Neural cell (in vitro differentiated cells): ENCODE data around the gene MUC21. TPM values are rescaled to one million over a fixed set of nuclear protein-coding genes. Genes with fewer than 3 reads are reported as not detected.

Experiments
- H2AFZ ChIP-seq: fragments of 200-600, 300-800 bp; sonication (generic), shearing (Covaris generic); 2 replicates; pipeline ENCODE4 v1.6.0; 2014; ENCODE audit warnings: low read depth, mild to moderate bottlenecking, antibody characterized with exemption, low read length, moderate library complexity
- H3F3A ChIP-seq: fragments of 200-600 bp; shearing (Covaris generic); 2 replicates; pipeline ENCODE4 v1.6.1; 2016; ENCODE audit warnings: mild to moderate bottlenecking, moderate library complexity, mixed read lengths, antibody characterized with exemption, low read length; ENCODE audit not compliant: insufficient read depth, poor library complexity, severe bottlenecking
- H3K27ac ChIP-seq: fragments of 200-600, 300-800 bp; sonication (generic), shearing (Covaris generic); 2 replicates; pipeline ENCODE4 v1.5.1; 2014; ENCODE audit warnings: mild to moderate bottlenecking, low read length, moderate library complexity
- H3K27me3 ChIP-seq: fragments of 300-800, 200-600 bp; sonication (generic), shearing (Covaris generic); 2 replicates; pipeline ENCODE4 v1.6.0; 2014; ENCODE audit warnings: mild to moderate bottlenecking, low read depth, low read length, moderate library complexity; ENCODE audit not compliant: insufficient read depth
- H3K36me3 ChIP-seq: fragments of 300-800, 200-600 bp; sonication (generic), shearing (Covaris generic); 2 replicates; pipeline ENCODE4 v1.5.1; 2014; ENCODE audit warnings: mild to moderate bottlenecking, antibody characterized with exemption, low read length, moderate library complexity; ENCODE audit not compliant: insufficient read depth
- H3K4me2 ChIP-seq: fragments of 300-800, 200-600 bp; sonication (generic), shearing (Covaris generic); 2 replicates; pipeline ENCODE4 v1.6.0; 2014; ENCODE audit warnings: mild to moderate bottlenecking, low read length
- H3K4me3 ChIP-seq: fragments of 300-800, 200-600 bp; sonication (generic), shearing (Covaris generic); 2 replicates; pipeline ENCODE4 v1.5.1; 2014; ENCODE audit warnings: mild to moderate bottlenecking, low read length, moderate library complexity
- H3K79me2 ChIP-seq: fragments of 200-600 bp; shearing (Covaris generic); replicated peaks from 2 replicates; pipeline ENCODE4 v1.6.0; 2014; ENCODE audit warnings: mild to moderate bottlenecking, low read length, moderate library complexity; ENCODE audit not compliant: insufficient read depth
- H3K9ac ChIP-seq: fragments of 300-800, 200-600 bp; sonication (generic), shearing (Covaris generic); 2 replicates; pipeline ENCODE4 v1.6.1; 2016; ENCODE audit warnings: mild to moderate bottlenecking, low read length, mixed read lengths
- H3K9me2 ChIP-seq: fragments of 200-600 bp; shearing (Covaris generic); 2 replicates; pipeline ENCODE4 v1.6.1; 2016; ENCODE audit warnings: mild to moderate bottlenecking, low read length, mixed read lengths; ENCODE audit not compliant: insufficient read depth
- H3K9me3 ChIP-seq: fragments of 200-600, 300-800 bp; sonication (generic), shearing (Covaris generic); 2 replicates; pipeline ENCODE4 v1.6.1; 2016; ENCODE audit warnings: mild to moderate bottlenecking, mixed run types, low read length, moderate library complexity, mixed read lengths
- H4K20me1 ChIP-seq: fragments of 200-600 bp; shearing (Covaris generic); 2 replicates; pipeline ENCODE4 v1.6.1; 2016; ENCODE audit warnings: mild to moderate bottlenecking, mixed run types; ENCODE audit not compliant: insufficient read depth
- CTCF ChIP-seq: fragments of 450-650 bp; IDR thresholded peaks from 2 replicates; pipeline ENCODE4 v1.5.1; 2014; ENCODE audit warnings: antibody characterized with exemption, mild to moderate bottlenecking, moderate library complexity; ENCODE audit not compliant: poor library complexity, severe bottlenecking
- EP300 ChIP-seq: fragments of 450-650 bp; conservative IDR thresholded peaks from 2 replicates; pipeline ENCODE4 v1.6.1; 2014; ENCODE audit warnings: antibody characterized with exemption, mild to moderate bottlenecking, moderate library complexity; ENCODE audit not compliant: poor library complexity, severe bottlenecking
- EZH2 ChIP-seq: fragments of 200-600, 300-800 bp; shearing (Covaris generic), sonication (generic); IDR thresholded peaks from 2 replicates; pipeline ENCODE4 v1.6.1; 2014; ENCODE audit warnings: antibody characterized with exemption, low read length, borderline replicate concordance, mild to moderate bottlenecking; ENCODE audit not compliant: insufficient read depth, poor library complexity, severe bottlenecking
- MXI1 ChIP-seq: fragments of 450-650 bp; conservative IDR thresholded peaks from 2 replicates; pipeline ENCODE4 v1.6.1; 2014; ENCODE audit warnings: antibody characterized with exemption, mild to moderate bottlenecking; ENCODE audit not compliant: poor library complexity, severe bottlenecking
- POLR2AphosphoS5 ChIP-seq: IDR thresholded peaks from 2 replicates; pipeline ENCODE4 v1.6.1; 2012
- RAD21 ChIP-seq: fragments of 450-650 bp; conservative IDR thresholded peaks from 2 replicates; pipeline ENCODE4 v1.6.1; 2014; ENCODE audit warnings: antibody characterized with exemption, mild to moderate bottlenecking, moderate library complexity
- REST ChIP-seq: IDR thresholded peaks from 2 replicates; pipeline ENCODE4 v1.6.1; 2012; ENCODE audit warnings: borderline replicate concordance
- SMC3 ChIP-seq: fragments of 450-650 bp; conservative IDR thresholded peaks from 2 replicates; pipeline ENCODE4 v1.6.1; 2014; ENCODE audit warnings: antibody characterized with exemption, mild to moderate bottlenecking, moderate library complexity; ENCODE audit not compliant: poor library complexity
- TAF1 ChIP-seq: IDR thresholded peaks from 2 replicates; pipeline ENCODE4 v1.6.1; 2012; ENCODE audit warnings: low read depth
- polyA plus RNA-seq: library from polyadenylated mRNA; depleted of rRNA; stranded (reverse); fragments of >200 nt; gene quantifications from 2 replicates; pipeline ENCODE4 v1.2.3, GENCODE V29; 2014

MUC21 gene
- polyA plus RNA-seq, 1 donor from 2014 or later: not detected

- Histone ChIP-seq H3K36me3 (no peaks in the 10 kb centered on the region), H3K79me2 (no peaks in the 10 kb centered on the region), H2AFZ (no peak overlapping the region), H3K27me3 (no peaks in the 10 kb centered on the region), H3K4me2 (no peak overlapping the region), H3F3A (no peaks in the 10 kb centered on the region), H3K27ac (no peak overlapping the region), H3K9me3 (no peaks in the 10 kb centered on the region), H4K20me1 (no peaks in the 10 kb centered on the region), H3K4me3 (no peak overlapping the region), H3K9me2 (no peaks in the 10 kb centered on the region), H3K9ac (no peak overlapping the region)
- TF ChIP-seq TAF1: no peak
These were observed 52.5 kb downstream of the MUC21 start for GRCh38 chr6:31035862-31036497.

- H3K9me3 ChIP-seq: no peaks in the 10 kb centered on the region
- H2AFZ ChIP-seq: no peak overlapping the region
- no peaks in the 10 kb centered on the region for H3F3A ChIP-seq
These were observed 53.7 kb downstream of the MUC21 start for GRCh38 chr6:31037169-31037568.

More at GRCh38 chr6:31037169-31037568, 53.7 kb downstream of the MUC21 start:
- TF ChIP-seq TAF1 (no peak), EZH2 (no peak), POLR2AphosphoS5 (no peak), RAD21 (no peak), CTCF (no peak), REST (no peak), SMC3 (no peak), MXI1 (no peak), EP300 (no peak)
- Histone ChIP-seq H3K9ac (no peak overlapping the region), H3K4me2 (no peak overlapping the region), H3K36me3 (no peaks in the 10 kb centered on the region), H3K79me2 (no peaks in the 10 kb centered on the region), H3K27me3 (no peaks in the 10 kb centered on the region), H3K9me2 (no peaks in the 10 kb centered on the region), H4K20me1 (no peaks in the 10 kb centered on the region), H3K27ac (no peak overlapping the region), H3K4me3 (no peak overlapping the region)
